ENCODE data around the gene EXOC7. TPM values are rescaled to one million over a fixed set of nuclear protein-coding genes. Genes with fewer than 3 reads are reported as not detected.
"Not testable (repeated sequence)": the region's sequence is repeated elsewhere in the genome, so short reads cannot be mapped to it uniquely, and the experiment has no call there.

The EXOC7 gene
- total RNA-seq, 2 experiments from 2014 or later: 81.2 to 88.1 TPM

DNA sequence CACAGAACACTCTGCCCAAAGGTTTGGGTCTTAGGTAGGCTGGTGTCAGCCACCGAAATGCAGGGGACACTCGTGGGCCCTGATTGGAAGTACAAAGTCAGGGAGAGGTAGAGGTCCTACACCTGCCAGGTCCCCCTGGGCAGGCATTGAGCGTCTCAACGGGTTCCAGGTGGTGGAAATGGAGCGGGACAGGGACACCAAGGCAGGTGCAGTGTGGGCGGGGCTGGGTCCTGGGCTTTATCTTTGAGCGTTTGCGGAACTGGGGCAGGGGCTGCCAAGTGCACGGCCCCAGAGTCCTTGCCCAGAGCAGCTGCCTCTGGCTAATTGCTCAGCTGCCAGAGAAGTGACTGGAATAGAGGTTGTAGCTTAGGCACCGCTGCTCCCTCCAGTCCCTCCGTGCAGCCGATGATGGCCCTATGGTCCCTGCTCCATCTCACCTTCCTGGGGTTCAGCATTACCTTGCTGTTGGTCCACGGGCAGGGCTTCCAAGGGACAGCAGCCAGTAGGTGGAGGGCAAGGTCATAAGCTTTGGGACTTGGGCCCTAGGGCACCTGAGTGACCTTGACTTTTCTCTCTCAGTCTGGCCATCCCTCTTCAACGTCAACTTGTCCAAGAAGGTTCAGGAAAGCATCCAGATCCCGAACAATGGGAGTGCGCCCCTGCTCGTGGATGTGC is 24.6 kb downstream of the EXOC7 start, which contains the start of gene ZACN:
TSS of gene ZACN (plus strand) at position 323 of the 675 bp plus-strand sequence. CDS start at position 406, 83 bp downstream.
- H3K9me3 Mint-ChIP-seq: no peaks in the 10 kb centered on the region
- H3K27ac Mint-ChIP-seq: no peak within 1 kb of the TSS
- no peaks in the 10 kb centered on the region for H3K36me3 Mint-ChIP-seq
- peaks cover 47% of the 10 kb centered on the region for H3K27me3 Mint-ChIP-seq
- DNase-seq: no peak
- H3K4me3 Mint-ChIP-seq: no peak within 1 kb of the TSS
- H3K4me1 Mint-ChIP-seq: peaks cover 34% of the 10 kb centered on the region

DNA sequence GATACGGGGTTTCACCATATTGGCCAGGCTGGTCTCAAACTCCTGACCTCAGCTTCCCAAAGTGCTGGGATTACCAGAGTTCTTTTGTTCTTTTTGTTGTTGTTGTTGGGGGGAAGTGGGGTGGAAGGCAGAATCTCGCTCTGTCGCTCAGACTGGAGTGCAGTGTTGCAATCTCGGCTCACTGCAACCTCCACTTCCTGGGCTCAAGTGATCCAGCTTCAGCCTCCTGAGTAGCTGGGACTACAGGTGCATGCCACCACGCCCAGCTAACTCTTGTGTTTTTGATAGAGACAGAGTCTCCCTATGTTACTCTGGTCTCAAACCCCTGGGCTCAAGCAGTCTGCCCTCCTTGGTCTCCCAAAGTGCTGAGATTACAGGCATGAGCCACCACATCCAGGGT is 25.2 kb downstream of the EXOC7 start:
- not testable (repeated sequence) for H3K4me3 Mint-ChIP-seq, DNase-seq, H3K27ac Mint-ChIP-seq, H3K36me3 Mint-ChIP-seq, H3K9me3 Mint-ChIP-seq
- Mint-ChIP-seq H3K4me1 (peaks cover 34% of the 10 kb centered on the region), H3K27me3 (peaks cover 53% of the 10 kb centered on the region)

DNA sequence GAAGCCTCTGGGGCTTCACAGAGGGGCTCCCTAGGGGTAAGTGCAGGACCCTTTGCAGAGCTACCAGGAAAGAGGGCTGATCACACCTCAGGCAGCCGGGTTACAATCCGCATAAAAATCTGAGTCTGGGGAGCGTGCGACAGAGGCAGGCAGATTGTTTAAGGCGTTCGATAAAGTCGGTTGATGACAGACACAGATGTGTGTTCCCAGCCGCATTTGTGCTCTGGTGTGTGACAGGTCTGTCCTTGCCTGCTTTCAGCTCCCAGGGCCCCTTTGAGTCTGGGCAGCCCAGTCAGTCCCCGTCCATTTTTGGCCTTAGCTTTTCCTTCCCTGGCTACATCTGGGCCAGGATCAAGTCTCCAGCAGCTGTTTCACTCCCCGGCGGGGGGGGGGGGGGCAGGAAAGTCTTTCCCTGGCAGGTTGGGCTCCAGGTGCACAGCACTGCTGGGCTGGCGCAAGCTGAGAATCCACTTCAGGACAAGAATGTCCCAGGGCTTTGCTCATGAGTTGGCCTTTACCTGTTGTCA is 25.9 kb downstream of the EXOC7 start:
- no peaks in the 10 kb centered on the region for H3K36me3 Mint-ChIP-seq
- no peaks in the 10 kb centered on the region for H3K9me3 Mint-ChIP-seq
- no peak overlapping the region for H3K4me3 Mint-ChIP-seq
- peaks cover 37% of the 10 kb centered on the region for H3K4me1 Mint-ChIP-seq
- no peak for DNase-seq
- H3K27me3 Mint-ChIP-seq: peaks cover 54% of the 10 kb centered on the region
- H3K27ac Mint-ChIP-seq: no peak overlapping the region

DNA sequence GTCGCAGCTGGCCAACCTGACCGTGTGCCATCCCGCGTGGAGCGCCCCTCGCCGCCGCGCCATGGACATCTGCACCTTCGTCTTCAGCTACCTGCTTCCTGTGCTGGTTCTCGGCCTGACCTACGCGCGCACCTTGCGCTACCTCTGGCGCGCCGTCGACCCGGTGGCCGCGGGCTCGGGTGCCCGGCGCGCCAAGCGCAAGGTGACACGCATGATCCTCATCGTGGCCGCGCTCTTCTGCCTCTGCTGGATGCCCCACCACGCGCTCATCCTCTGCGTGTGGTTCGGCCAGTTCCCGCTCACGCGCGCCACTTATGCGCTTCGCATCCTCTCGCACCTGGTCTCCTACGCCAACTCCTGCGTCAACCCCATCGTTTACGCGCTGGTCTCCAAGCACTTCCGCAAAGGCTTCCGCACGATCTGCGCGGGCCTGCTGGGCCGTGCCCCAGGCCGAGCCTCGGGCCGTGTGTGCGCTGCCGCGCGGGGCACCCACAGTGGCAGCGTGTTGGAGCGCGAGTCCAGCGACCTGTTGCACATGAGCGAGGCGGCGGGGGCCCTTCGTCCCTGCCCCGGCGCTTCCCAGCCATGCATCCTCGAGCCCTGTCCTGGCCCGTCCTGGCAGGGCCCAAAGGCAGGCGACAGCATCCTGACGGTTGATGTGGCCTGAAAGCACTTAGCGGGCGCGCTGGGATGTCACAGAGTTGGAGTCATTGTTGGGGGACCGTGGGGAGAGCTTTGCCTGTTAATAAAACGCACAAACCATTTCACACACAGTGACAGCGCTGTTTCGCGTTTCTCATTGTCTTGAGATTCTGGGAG is 26.6 kb downstream of the EXOC7 start:
- no peaks in the 10 kb centered on the region for H3K9me3 Mint-ChIP-seq
- H3K27me3 Mint-ChIP-seq: peaks cover 54% of the 10 kb centered on the region
- no peak overlapping the region for H3K27ac Mint-ChIP-seq
- no peaks in the 10 kb centered on the region for H3K36me3 Mint-ChIP-seq
- peak; percentile 52 for DNase-seq
- peak overlapping the region; percentile 70 for H3K4me3 Mint-ChIP-seq
- peaks cover 37% of the 10 kb centered on the region for H3K4me1 Mint-ChIP-seq

DNA sequence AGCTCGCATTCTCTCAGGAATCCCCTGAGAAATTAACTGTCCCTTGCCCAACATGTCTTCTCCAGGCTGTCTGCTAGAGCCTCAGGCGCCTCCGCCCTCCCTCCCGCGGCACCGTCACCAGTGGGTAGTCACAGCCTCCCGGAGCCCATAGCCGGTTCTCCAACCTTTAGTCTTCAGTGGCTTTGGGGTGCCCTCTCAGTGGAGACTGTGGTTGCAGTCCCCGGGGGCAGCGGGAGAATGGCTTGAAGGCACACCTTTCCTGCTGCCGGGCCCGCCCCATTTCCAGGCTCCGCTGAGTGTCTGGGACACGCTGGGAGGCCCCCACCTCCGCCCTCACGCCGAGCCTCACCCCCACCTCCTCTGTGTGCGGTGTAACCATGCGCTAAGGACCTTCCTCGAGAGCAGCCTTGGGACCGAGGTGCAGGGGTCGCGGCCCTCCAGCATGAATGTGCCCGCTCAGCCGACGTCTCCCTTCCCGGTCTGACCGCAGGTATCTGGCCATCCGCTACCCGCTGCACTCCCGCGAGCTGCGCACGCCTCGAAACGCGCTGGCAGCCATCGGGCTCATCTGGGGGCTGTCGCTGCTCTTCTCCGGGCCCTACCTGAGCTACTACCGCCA is 27.3 kb downstream of the EXOC7 start:
- Mint-ChIP-seq H3K36me3 (peaks cover 3% of the 10 kb centered on the region), H3K4me1 (peaks cover 41% of the 10 kb centered on the region), H3K4me3 (peak overlapping the region; percentile 70), H3K27ac (no peak overlapping the region), H3K9me3 (no peaks in the 10 kb centered on the region), H3K27me3 (peaks cover 54% of the 10 kb centered on the region)
- DNase-seq: no peak

DNA sequence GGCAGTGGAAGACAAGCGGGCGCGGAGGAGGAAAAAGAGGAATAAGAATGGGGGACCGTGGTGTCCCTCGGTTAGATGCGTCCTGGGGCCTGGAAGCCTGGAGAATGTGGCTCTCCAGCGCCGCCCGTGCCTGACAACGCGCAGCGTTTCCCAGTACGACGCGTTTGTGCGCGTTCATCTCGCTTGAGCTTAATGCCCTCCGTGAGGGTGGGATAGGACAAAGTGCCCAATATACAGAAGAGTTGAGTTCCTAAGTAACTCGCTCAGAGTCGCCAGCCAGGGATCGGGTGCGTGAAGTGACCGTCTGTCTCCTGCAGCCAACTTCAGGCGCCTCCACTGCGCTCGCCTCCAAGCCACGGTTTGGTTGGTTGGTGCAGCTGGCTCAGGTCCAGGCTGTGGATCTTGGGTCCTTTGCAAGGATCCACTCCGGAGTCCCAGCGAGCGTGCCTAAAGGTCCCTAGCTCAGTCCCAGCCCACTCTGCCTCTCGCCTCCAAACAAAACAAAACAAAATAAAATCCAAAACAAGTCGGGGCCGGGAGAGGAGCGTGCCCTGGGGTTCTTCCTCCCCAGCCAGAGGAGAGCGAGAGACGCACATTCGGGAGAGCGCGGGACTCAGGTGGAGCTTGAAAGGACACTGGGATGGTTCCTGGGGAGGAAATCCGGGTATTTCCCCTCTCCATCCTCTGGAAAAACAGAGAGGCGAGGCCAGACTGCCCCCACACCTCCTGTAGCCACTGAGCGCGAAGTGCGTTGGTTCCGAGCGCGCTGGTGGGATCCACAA is 28.0 kb downstream of the EXOC7 start:
- no peak overlapping the region for H3K27ac Mint-ChIP-seq
- H3K36me3 Mint-ChIP-seq: peaks cover 3% of the 10 kb centered on the region
- H3K4me1 Mint-ChIP-seq: peaks cover 44% of the 10 kb centered on the region
- H3K4me3 Mint-ChIP-seq: peak overlapping the region; percentile 49
- DNase-seq: no peak
- peaks cover 54% of the 10 kb centered on the region for H3K27me3 Mint-ChIP-seq
- H3K9me3 Mint-ChIP-seq: no peaks in the 10 kb centered on the region

DNA sequence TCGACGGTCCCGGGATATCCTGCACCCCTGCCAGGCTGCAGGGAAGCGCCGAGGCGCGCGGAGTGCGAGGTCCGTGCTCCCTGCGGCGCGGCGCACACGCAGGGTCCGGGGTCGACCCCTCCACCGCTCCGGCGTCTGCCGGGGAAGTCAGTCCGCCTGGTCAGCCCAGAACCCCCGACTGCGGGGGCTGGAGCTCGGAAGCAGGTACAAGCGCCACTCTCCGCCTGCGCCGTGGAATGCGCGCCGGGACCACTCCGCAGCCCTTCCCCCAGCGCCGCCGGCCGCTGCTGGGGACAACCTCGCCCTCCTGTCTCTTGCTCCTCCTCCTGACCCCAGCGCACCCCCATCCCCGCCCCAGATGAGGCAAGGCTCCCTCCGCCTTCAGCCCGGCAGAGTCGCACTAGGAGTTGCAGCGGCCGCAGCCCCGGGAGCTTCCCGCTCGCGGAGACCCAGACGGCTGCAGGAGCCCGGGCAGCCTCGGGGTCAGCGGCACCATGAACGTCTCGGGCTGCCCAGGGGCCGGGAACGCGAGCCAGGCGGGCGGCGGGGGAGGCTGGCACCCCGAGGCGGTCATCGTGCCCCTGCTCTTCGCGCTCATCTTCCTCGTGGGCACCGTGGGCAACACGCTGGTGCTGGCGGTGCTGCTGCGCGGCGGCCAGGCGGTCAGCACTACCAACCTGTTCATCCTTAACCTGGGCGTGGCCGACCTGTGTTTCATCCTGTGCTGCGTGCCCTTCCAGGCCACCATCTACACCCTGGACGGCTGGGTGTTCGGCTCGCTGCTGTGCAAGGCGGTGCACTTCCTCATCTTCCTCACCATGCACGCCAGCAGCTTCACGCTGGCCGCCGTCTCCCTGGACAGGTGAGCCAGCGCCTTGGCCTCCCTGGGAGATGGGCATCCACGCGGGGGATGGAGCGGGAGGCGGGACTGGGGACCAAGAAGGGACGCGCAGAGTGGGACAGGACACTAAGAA is 28.9 kb downstream of the EXOC7 start, which contains the start of gene GALR2:
TSS of gene GALR2 (plus strand) at position 392 of the 974 bp plus-strand sequence. CDS start at position 495, 103 bp downstream.
- H3K27ac Mint-ChIP-seq: no peak within 1 kb of the TSS
- H3K4me3 Mint-ChIP-seq: peak within 1 kb of the TSS; percentile 49
- no peaks in the 10 kb centered on the region for H3K9me3 Mint-ChIP-seq
- H3K36me3 Mint-ChIP-seq: peaks cover 8% of the 10 kb centered on the region
- H3K27me3 Mint-ChIP-seq: peaks cover 54% of the 10 kb centered on the region
- no peak for DNase-seq
- peaks cover 47% of the 10 kb centered on the region for H3K4me1 Mint-ChIP-seq

DNA sequence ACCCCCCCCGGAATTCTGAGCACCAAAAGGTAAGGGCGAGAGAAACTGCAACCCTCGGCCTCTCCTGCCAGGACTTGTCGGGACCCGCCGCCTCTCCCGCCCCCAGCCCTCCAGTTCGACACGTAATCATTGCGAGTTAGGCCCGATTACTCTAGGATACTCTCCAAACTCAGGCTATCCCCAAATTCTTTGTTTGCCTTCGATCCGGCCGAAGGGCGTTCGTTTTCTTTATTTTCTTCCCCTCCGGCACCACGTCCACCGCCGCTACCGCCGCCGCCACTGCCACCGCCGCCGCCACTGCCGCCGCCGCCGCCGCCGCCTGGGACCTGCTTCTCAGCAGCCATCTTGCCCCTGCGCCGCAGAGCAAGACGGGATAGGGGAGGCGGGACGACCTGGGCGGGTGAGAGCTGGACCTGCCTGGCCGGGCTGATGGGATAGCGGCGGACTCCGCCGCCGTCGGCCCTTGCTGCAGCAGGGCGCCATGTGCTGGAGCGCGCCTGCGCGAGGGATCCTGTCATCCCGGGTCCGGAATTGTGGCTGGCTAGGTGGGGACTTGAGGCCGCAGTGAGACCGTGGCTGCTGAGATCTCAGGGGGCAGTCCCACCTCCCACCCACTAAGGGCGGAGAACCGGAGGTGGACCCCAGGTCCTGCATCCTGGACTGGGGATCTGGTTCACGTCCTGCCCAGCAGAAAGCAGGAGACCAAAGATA is 31.3 kb downstream of the EXOC7 start, which contains the start of gene SRP68:
TSS of gene SRP68 (minus strand) at position 370 of the 711 bp plus-strand sequence. CDS start at position 344, 26 bp downstream.
- peak within 1 kb of the TSS; percentile 95 for H3K4me3 Mint-ChIP-seq
- peak within 1 kb of the TSS; percentile 98 for H3K27ac Mint-ChIP-seq
- peaks cover 45% of the 10 kb centered on the region for H3K4me1 Mint-ChIP-seq
- peak; percentile 85 for DNase-seq
- H3K27me3 Mint-ChIP-seq: peaks cover 37% of the 10 kb centered on the region
- peaks cover 17% of the 10 kb centered on the region for H3K36me3 Mint-ChIP-seq
- no peaks in the 10 kb centered on the region for H3K9me3 Mint-ChIP-seq

DNA sequence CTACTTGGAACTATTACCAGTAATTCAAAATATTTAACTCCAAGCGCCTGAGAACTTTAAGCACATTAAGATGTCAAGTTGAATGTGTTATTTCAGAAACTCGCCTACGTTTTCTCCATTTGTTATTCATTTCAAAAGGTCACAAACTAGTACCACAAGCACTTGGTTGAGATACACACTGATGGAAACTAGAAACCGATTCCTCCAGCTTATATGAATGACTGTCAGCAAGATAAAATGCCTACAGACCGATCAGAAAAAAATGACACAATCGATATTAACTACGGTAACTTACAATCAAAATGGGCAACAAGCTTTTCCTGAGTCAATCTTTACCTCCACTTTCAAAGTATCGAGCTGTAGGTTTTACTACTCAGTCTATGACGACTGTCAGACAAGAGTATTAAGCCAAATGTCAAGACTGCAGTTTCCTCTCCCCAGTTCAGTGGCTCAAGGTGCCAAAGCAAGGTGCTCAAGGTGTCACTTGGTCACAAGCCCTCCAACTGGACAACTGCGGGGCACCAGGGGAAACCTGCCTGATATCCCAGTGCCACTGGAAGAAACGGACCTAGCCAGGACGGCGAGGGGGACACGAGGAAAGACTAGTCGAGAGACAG is 31.9 kb downstream of the EXOC7 start:
- DNase-seq: peak; percentile 34
- Mint-ChIP-seq H3K4me1 (peaks cover 44% of the 10 kb centered on the region), H3K27ac (peak overlapping the region; percentile 98), H3K9me3 (no peaks in the 10 kb centered on the region), H3K36me3 (peaks cover 22% of the 10 kb centered on the region), H3K27me3 (peaks cover 31% of the 10 kb centered on the region), H3K4me3 (peak overlapping the region; percentile 95)

DNA sequence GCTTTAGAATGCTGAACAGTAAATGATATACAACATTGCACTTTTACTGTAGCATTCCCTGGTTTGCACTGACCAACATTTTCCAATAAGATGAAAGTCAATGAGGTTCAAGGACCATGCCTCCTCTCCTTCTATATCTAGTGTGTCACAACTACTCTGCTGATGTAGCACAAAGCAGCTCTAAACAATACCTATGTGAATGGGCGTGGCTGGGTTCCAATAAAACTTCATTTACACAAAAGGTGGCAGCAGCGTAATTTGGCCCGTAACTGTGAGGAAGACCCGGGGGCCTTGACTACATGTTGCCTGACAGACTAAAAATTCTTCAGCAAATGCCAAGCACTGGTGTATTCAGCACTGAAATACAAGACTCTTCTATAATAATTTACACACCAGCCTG is 37.8 kb downstream of the EXOC7 start:
- H3K4me3 Mint-ChIP-seq: no peak overlapping the region
- peaks cover 43% of the 10 kb centered on the region for H3K36me3 Mint-ChIP-seq
- no peak overlapping the region for H3K27ac Mint-ChIP-seq

DNA sequence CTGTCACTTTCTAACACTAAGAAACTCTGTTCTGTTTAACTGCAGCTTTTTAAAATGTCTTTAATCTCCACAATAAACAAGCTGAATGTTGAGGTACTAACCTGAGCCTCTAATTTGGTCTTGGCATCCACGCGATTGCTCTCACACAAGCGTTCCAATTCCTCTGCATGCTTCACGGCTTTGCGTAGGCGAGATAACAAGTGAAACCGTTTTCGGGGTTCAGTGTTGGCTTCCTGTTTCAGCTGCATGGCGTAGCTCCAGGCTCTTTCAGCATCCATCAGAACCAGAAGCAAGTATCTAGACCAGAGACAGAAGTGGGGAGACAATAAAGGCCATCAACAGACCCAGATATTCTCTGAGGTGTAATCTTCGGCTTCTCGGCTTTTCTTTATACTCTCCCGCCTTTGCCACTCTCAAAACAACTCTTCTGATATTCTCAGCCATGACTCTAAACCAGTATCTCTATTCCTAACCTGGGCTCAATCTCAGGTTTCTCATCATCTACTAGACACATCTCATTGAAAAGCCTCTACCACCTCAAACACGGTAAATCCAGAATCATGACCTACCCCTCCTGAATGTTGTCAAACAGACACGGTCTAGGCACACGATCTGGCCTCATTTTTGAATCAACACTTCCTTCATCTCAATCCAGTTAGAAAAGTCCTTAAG is 39.6 kb downstream of the EXOC7 start:
- no peaks in the 10 kb centered on the region for H3K27me3 Mint-ChIP-seq
- H3K4me3 Mint-ChIP-seq: no peak overlapping the region
- H3K9me3 Mint-ChIP-seq: no peaks in the 10 kb centered on the region
- peaks cover 46% of the 10 kb centered on the region for H3K36me3 Mint-ChIP-seq
- no peak for DNase-seq
- H3K4me1 Mint-ChIP-seq: peaks cover 24% of the 10 kb centered on the region
- H3K27ac Mint-ChIP-seq: peak overlapping the region; percentile 27

More for the DNA sequence above, 37.8 kb downstream of the EXOC7 start:
- no peaks in the 10 kb centered on the region for H3K9me3 Mint-ChIP-seq
- H3K4me1 Mint-ChIP-seq: peaks cover 32% of the 10 kb centered on the region
- H3K27me3 Mint-ChIP-seq: no peaks in the 10 kb centered on the region
- DNase-seq: no peak

DNA sequence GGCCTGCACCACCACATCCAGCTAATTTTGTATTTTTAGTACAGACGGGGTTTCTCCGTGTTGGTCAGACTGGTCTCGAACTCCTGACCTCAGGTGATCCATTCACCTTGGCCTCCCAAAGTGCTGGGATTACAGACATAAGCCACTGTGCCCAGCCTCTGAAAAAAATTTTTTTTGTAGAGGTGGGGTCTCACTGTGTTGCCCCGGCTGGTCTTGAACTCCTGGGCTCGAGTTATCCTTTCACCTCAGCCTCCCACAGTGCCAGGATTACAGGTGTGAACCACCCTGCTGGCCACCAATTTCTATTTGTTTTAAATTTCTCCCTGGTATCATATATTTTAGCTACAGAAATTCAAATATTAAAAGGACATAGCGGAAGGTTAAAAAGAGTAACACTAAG is 45.3 kb downstream of the EXOC7 start:
- H3K27me3 Mint-ChIP-seq, H3K9me3 Mint-ChIP-seq, DNase-seq, H3K4me1 Mint-ChIP-seq, H3K27ac Mint-ChIP-seq, H3K4me3 Mint-ChIP-seq: not testable (repeated sequence)
- peaks cover 27% of the 10 kb centered on the region for H3K36me3 Mint-ChIP-seq

Measured in activated naive CD8-positive, alpha-beta T cell treated with anti-CD3 and anti-CD28 coated beads for 36 hours (primary cell).